Measurements from ENCODE around the gene PAH. TPM values are rescaled to one million over a fixed set of nuclear protein-coding genes. Genes with fewer than 3 reads are reported as not detected.
"Not testable (repeated sequence)": the region's sequence is repeated elsewhere in the genome, so short reads cannot be mapped to it uniquely, and the experiment has no call there.

Gene PAH
- total RNA-seq, 1 experiment from 2014 or later, result not detected

DNA sequence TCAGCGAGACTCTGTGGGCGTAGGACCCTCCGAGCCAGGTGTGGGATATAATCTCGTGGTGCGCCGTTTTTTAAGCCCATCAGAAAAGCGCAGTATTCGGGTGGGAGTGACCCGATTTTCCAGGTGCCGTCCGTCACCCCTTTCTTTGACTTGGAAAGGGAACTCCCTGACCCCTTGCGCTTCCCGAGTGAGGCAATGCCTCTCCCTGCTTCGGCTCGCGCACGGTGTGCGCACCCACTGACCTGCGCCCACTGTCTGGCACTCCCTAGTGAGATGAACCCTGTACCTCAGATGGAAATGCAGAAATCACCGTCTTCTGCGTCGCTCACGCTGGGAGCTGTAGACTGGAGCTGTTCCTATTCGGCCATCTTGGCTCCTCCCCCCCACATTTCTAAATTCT is 84.2 kb downstream of the PAH start:
- not testable (repeated sequence) for DNase-seq (ENCODE audit: low read depth)

DNA sequence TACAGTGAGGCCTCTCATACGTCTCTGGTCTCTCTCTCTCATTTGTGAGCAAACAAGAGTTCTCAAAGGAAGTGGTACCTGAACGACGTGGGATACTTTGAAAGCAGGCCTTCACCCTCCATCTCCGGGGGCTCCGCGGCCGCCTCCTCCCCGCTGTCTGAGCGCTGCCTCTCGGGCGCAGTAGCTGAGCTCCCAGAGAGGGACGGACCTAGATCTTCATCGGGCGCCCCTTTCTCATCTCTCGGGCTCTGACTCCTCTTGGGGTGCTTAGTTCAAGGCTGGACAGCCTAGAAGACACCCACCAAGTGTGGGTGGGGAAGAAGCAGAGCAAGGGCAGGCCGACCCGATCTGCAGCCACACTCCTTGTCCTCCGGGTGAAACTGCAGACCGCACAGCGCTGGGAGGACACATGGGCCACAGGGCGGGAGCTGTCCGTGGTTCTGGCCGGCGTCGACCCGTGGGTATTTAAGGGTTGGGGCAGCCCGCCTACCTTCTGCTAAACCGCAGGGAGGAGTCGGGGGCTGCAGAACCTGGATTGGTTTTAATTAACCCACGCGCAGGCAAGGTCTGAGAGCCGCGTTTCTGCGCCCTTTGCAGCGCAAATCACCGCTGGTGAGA is 92.7 kb downstream of the PAH start:
- no peak for DNase-seq (ENCODE audit: low read depth)

- DNase-seq (ENCODE audit: low read depth), result no peak
These were observed 95.9 kb downstream of the PAH start for GRCh38 chr12:102821149-102821548.

DNA sequence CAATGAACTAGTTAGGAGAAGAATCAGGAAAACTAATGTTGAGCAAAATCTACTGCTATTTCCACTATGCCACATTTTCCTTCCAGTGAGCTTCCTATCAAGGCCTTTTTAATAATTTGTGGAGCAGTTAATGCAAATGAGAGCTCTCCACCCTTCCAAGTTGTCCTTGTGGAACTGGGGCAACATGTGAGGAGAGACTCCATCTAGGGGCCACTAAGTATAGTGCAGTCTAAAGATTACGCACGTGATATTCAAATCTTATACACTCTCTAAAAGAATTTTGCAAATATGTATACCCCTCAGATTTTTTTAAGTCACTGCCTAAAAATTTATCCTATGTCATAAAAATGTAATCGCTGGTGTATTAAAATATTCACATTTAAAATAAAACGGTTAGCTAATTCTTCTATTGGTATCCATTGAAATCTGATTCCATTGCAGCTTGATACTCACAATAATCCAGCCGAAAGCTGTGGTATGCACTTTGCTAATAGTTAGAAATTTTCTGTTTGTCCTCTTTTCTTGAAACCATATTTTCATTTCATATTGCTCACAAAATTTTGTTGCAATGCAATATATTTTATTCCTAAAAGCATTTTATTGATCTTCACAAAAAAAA is 100.1 kb downstream of the PAH start:
- DNase-seq (ENCODE audit: low read depth), result peak; percentile 15

DNA sequence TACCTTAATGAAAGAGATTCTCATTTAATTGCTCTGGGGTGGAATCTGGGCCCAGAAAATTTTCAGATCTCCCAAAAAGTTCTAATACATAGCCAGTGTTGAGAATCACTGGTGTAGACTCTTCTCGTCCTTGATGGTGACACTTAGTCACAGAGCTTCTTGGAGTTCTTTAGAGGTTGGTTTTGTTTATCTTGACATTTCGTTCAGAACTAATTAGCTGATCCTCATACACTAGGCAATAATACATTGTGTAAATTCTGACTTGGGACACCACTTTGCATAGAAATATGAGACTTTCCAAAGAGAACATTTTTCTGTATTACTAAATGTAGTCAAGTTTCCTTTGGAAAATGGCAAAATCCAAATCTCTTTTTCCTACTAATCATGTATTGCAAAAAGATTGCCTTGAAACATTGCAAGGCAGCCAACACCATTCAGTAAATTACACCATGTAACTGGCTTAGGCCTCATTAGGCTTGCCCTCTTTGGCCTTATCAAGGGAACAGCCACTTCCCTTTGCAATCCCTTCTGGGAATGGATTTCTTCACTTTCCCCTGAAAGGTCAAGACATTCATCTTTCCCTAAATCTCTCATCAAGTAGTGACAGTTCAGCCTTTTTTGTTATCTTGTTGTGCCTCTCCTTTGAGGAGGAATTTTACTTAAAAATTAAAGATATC is 102.2 kb downstream of the PAH start:
- DNase-seq (ENCODE audit: low read depth), result no peak

DNA sequence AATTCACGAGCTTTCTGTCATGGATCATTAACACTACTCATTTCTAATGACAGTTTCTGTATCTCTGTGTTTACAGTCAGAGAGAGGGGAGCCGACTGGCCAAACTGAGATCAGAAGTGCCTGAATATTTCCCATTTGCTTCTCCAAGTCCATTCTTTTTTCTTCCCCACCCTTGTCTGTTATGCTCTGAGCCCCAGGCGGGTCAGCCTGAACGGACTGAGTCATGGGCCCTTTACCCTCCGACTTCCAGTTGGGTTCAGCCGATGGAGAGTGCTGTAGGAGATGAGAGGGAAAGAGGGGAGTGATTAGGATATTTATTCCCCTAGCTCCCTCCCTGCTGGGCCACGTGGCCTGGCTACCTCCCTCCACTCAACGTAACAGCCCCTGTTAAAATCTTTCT is 104.7 kb downstream of the PAH start:
- no peak for DNase-seq (ENCODE audit: low read depth)

- DNase-seq (ENCODE audit: low read depth), result no peak
These were observed 105.8 kb downstream of the PAH start for GRCh38 chr12:102811110-102811737.

- DNase-seq (ENCODE audit: low read depth), result no peak
These were observed 108.6 kb downstream of the PAH start for GRCh38 chr12:102808412-102808811.

DNA sequence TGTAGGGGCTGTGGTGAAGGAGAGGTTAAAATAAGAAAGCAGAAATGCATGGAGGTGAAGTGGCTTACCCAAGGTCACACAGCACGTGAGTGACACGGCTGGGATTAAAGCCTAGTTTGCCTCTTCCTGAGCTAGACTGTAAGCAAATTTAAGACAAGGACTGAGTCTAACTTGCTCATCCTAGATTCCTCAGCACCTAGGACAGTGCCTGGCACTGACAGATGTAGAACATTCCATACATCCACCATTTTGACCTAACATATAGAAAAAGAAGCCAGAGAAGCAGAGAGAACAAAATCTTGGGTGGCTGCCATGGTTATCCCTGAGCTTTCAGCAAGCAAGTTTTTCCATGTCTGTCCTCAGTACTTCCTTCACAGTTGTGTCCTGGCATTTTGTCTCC is 110.5 kb downstream of the PAH start:
- no peak for DNase-seq (ENCODE audit: low read depth)

DNA sequence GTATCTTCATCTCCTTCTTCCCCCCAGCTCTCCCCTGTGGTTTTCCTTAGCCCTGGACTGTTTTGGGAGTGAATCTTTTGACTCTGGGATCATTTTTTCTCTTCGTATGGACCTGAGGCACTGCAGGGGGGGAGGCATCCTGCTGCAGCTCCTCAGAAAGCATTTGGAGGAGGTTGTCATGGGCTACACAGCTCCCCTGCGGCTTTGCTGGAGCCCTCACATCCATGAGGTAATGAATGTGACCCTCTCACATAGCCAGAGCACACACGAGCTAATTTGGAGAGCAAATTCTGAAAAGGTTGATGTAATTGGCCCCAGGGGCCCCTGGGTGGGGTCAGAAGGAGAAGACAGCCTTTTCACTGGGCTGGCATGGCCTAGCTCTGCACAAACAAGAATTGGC is 110.9 kb downstream of the PAH start:
- no peak for DNase-seq (ENCODE audit: low read depth)

- no peak for DNase-seq (ENCODE audit: low read depth)
These were observed 116.5 kb downstream of the PAH start for GRCh38 chr12:102800565-102800964.

DNA sequence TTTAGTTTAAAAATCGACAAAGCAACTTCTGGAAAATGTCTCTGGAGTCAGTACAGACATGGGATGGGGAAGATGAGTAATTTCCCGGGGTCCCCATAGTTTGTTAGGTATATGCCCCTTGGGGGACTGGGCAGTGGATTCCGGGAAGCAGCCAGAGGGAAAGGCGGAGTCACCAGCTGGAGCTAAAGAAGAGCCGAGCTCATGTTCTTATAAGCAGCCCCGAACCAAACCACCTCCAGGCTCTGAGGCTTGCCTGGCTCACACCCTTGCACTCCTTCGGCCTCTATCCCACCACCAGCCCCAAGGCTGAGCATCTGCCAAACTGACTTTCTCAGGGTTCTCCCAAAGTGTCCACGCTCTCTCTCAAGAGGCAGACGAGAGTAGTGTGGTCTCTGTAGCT is 117.8 kb downstream of the PAH start:
- no peak for DNase-seq (ENCODE audit: low read depth)

- no peak for DNase-seq (ENCODE audit: low read depth)
These were observed 119.5 kb downstream of the PAH start for GRCh38 chr12:102797528-102797927.

DNA sequence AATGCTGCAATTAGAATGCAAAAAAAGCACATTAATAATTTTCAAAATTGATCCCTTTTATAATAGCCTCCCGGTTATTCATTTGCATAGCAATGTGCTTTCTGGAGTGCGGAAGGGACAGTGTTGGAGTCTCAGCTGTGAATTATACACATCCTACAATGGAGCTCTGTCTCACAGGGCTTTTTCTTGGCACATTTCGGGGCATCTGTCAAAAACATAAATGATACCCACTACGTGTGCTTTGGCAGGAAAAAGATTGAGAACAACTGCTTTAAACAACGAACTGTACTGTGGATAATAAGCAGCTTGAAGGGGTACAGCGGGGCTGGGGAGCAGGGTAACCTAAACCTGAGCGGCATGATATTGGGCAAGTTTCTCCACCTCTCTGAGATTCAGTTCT is 123.1 kb downstream of the PAH start:
- no peak for DNase-seq (ENCODE audit: low read depth)

Other genes starting within 250 kb of the PAH start
- not detected in 2 replicates for gene ASCL1, start 40.4 kb upstream of the PAH start, total RNA-seq (2014; rRNA removed)